Ramos (cell line): ENCODE measurements around the gene IQCN.
"Not testable (repeated sequence)": the region's sequence is repeated elsewhere in the genome, so short reads cannot be mapped to it uniquely, and the experiment has no call there.

Source experiments
- in situ Hi-C: fragments of 300-500 bp; cut with MboI; formaldehyde crosslinking; loops from one replicate; pipeline ENCODE4 v1.14.3; 2022; ENCODE audit warnings: low sequenced_read_pairs; ENCODE audit not compliant: unreplicated experiment

IQCN gene

DNA sequence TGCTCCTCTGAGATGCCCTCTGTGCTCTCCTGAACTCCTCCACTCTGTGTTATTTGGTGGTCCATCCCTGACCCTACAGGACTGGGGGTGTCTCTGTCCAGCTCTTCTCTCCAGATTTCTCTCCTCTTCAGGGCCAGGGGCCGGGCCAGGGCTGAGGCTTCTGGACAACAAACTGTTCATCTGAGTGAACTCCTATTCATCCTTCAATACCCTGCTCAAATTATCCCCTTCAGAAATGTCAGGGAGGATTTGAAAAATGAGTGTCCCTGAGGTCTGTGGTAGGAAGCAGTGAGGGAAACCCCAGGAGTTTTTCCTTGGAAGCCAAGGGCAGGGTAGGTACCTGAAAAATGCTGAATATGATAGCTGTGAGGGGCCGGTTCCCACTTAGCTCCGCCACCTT is 55.7 kb downstream of the IQCN start:
- in situ Hi-C loops: no loop called here

DNA sequence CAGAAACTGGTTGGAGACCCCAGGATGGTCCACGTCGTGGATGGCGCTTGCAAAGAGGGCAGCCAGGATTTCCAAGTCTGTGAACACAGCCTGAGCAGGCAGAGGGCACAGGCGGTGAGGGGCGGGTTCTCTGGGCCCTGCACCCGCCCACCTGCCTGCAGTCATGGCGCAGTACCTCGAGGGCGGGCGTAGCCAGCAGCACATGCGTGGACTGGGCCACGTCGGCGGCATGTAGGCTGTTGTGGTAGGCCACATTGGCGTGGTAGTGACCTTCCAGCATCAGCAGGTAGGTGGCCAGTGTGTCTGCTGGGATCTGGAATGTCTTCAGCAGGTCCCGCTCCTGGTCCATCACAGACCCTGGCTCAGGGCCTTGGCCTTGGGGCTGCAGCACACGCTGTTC is 56.1 kb downstream of the IQCN start:
- in situ Hi-C loops: no loop called here

DNA sequence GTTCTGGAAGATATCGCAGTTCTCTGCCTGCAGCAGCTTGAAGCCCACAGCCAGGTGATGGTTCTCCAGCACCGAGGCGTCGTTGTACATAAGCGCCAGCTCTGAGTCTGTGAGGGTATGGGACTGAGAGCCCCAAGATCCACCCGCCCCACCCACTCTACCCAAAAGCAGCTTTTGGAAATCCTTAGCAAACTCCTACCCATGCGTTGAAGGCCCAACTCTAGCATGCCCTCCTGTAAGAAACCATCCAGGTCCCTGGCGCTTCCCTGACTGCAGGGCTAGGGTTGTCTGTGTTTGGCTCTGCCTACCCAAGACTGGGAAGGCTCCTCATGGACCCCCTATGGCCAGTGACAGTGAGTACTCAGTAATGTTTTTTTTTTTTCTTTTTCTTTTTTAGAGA is 57.5 kb downstream of the IQCN start:
- in situ Hi-C loops: no loop called here

DNA sequence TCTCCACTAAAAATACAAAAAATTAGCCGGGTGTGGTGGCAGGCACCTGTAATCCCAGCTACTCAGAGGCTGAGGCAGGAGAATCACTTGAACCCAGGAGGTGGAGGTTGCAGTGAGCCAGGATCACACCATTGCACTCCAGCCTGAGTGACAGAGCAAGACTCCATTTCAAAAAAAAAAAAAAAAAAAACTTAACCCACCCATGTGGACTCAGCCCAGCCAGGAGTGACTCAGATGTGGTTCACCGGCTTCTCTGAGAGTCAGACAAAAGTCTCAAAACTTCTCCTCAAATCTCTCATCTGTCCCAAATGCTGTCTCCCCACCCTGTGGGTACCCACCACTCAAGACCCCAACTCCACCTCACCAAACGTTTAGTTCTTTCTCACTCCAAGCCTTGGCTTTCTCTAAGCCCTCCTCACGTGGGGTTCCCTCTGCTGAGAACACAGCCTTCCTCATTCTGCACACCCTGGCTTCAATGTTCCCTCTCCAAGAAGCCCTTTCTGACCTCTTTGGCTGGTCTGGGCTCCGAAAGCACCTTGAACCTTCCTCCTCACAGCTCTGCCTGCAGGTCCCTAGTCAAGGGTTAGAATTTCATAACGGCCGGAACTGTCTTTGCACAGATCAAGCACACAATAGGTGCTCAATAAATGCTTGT is 59.3 kb downstream of the IQCN start:
- in situ Hi-C loops: no loop called here

DNA sequence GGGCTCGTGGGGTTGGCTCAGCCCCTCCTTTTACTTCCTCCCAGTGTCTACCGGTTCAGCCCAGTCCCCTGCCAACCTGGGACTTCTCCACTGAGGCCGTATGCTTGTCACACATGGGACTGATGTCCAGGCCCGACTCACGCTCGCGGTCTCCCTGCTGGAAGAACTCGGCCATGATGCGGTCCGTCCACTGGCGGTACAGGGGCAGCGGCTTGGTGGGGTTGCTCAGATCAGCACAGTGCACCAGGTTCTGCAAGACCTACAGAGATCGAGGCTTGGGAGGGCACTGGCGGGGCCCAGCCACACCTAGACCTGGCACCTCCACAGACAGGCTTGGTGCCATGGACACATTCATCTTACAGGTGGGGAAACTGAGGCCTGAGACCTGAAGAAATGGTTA is 62.6 kb downstream of the IQCN start:
- in situ Hi-C loops: no loop called here

DNA sequence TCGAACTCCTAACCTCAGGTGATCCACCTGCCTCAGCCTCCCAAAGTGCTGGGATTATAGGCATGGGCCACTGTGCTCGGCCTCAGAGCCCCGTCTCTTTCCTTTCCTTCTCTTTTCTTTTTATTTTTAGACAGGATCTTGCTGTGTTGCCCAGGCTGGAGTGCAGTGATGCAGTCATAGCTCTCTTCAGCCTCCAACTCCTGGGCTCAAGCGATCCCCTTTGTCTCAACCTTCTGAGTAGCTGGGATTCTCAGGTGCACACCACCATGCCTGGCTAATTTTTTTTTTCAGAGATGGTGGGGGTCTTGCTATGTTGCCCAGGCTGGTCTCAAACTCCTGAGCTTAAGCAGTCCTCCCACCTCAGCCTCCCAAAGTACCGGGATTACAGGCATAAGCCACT is 64.3 kb downstream of the IQCN start:
- in situ Hi-C loops: not testable (repeated sequence)

DNA sequence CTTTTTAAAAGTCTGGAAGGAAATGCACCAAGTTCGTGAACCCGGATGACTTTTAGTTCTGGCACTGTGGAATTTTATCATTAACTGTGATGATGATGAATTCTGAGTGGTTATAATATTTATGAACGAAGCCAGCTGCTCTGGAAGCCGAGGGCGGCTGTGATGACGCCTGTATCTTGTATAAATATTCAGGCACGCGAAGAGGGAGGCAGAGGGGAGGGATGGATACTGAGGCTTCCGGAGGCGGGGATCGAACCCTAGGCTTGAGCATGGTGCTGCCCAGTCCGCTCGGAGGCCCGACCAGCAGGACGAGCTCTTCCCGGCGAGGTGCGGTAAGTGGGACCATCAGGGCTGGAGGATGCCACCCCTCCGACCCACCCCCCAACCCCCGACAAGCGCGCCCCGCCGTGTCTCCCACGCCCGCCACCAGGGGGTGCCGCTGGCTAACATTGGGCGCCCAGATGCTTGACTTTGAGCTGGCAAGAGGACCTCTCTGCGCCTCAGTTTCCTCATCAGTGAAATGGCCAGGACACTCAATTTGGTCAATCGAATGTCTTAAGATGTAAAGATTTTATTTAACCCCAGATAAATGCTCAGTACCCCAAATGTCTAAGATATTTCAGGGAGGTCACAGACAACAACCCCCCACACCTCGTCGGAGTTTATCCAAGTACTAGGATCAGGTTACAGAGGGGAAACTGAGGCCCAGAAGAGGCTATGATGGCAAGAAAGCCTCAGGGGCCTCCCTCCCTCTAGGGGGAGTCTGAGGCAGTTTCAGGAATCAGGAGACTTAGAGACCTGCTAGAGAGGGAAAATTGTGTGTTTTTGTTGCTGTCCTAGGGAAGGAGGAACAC is 65.9 kb downstream of the IQCN start:
- in situ Hi-C loops: no loop called here
